Measurements from ENCODE around the gene CCN5. TPM values are rescaled to one million over a fixed set of nuclear protein-coding genes. Genes with fewer than 3 reads are reported as not detected.
"Not testable (repeated sequence)": the region's sequence is repeated elsewhere in the genome, so short reads cannot be mapped to it uniquely, and the experiment has no call there.

Gene CCN5
- total RNA-seq, 1 donor from 2014 or later, result 112 TPM

- no peak for TF ChIP-seq CTCF (IDR thresholded peaks at IDR 0.05)
- no peak for ATAC-seq
- peak overlapping the region; percentile 82 for H3K27ac ChIP-seq
- no peak overlapping the region for H3K4me3 ChIP-seq
- no peaks in the 10 kb centered on the region for H3K36me3 ChIP-seq
- H3K27me3 ChIP-seq, result no peaks in the 10 kb centered on the region
- no peaks in the 10 kb centered on the region for H3K9me3 ChIP-seq
- H3K4me1 ChIP-seq, result peaks cover 22% of the 10 kb centered on the region
- intact Hi-C loops (cut with DNase I), result no loop called here
- no peak for DNase-seq
Measured at GRCh38 chr20:44694159-44694558, 21.0 kb upstream of the CCN5 start.

GRCh38 chr20:44695295-44695673 lies 19.9 kb upstream of the CCN5 start:
- H3K9me3 ChIP-seq, result no peaks in the 10 kb centered on the region
- DNase-seq (no peak), ATAC-seq (no peak)
- H3K4me3 ChIP-seq, result no peak overlapping the region
- H3K27ac ChIP-seq, result peak overlapping the region; percentile 82
- H3K4me1 ChIP-seq, result peaks cover 22% of the 10 kb centered on the region
- no peak for TF ChIP-seq CTCF (IDR thresholded peaks at IDR 0.05)
- no peaks in the 10 kb centered on the region for H3K27me3 ChIP-seq
- intact Hi-C loops (cut with DNase I), result no loop called here
- H3K36me3 ChIP-seq, result no peaks in the 10 kb centered on the region

GRCh38 chr20:44695674-44696300 lies 19.4 kb upstream of the CCN5 start:
- no peaks in the 10 kb centered on the region for H3K36me3 ChIP-seq
- intact Hi-C loops (cut with DNase I), result no loop called here
- H3K27ac ChIP-seq, result peak overlapping the region; percentile 82
- H3K27me3 ChIP-seq, result no peaks in the 10 kb centered on the region
- no peaks in the 10 kb centered on the region for H3K9me3 ChIP-seq
- no peak overlapping the region for H3K4me3 ChIP-seq
- no peak for TF ChIP-seq CTCF (IDR thresholded peaks at IDR 0.05)
- ATAC-seq, result no peak
- H3K4me1 ChIP-seq, result peaks cover 22% of the 10 kb centered on the region
- DNase-seq, result no peak

GRCh38 chr20:44696315-44696714 lies 18.9 kb upstream of the CCN5 start:
- ATAC-seq, result no peak
- intact Hi-C loops (cut with DNase I), result no loop called here
- Histone ChIP-seq H3K27me3 (no peaks in the 10 kb centered on the region), H3K4me3 (no peak overlapping the region), H3K4me1 (peaks cover 23% of the 10 kb centered on the region), H3K27ac (peak overlapping the region; percentile 82), H3K36me3 (no peaks in the 10 kb centered on the region), H3K9me3 (no peaks in the 10 kb centered on the region)
- no peak for DNase-seq
- no peak for TF ChIP-seq CTCF (IDR thresholded peaks at IDR 0.05)

- intact Hi-C loops (cut with DNase I); DNase-seq; H3K4me3 ChIP-seq; H3K9me3 ChIP-seq; ATAC-seq; H3K27me3 ChIP-seq; H3K36me3 ChIP-seq: not testable (repeated sequence)
- Histone ChIP-seq H3K27ac (peak overlapping the region; percentile 82), H3K4me1 (peaks cover 28% of the 10 kb centered on the region)
Measured at GRCh38 chr20:44697041-44697440, 18.1 kb upstream of the CCN5 start.

- no peak for ATAC-seq
- DNase-seq, result no peak
- Histone ChIP-seq H3K4me1 (peaks cover 31% of the 10 kb centered on the region), H3K27me3 (no peaks in the 10 kb centered on the region), H3K9me3 (no peaks in the 10 kb centered on the region), H3K36me3 (no peaks in the 10 kb centered on the region), H3K4me3 (no peak overlapping the region), H3K27ac (peak overlapping the region; percentile 36)
- TF ChIP-seq CTCF (IDR thresholded peaks at IDR 0.05), result no peak
- intact Hi-C loops (cut with DNase I), result no loop called here
Measured at GRCh38 chr20:44698351-44698750, 16.8 kb upstream of the CCN5 start.
